Measurements from ENCODE around the gene CDADC1.

The CDADC1 gene

DNA sequence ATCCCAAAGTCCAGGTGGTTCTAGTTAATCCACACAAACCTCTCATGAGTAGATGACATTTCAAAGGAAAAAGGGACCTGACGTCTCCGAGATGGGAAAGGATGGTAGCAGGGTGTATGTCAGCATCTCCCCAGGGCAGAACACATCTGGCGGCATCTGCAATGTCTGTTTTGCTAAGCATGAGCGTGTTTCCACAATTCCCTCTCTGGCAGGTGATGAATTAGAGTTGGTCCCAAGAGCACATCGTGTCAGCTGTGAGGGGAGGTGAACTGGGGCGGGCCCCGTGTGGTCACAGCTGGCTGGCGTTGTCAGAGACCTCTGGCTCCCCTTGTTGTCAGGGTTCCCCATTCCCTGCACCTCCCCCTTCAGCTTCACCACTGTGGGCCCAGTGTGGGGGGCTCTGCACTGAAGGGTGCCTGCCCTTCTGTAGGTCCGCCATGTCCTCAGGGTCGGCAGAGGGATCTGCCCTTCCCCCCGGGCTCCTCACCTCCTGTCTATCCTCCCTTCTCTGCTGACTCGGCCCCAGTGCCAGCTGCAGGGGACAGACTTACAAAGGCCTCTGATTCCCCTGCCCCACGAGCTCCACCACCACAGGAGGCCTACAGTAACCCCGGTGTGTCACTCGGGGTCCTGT, 58.2 kb downstream of the CDADC1 start:
- no peaks in the 10 kb centered on the region for H3K36me3 ChIP-seq
- no peaks in the 10 kb centered on the region for H3K27me3 ChIP-seq (ENCODE audit: insufficient read depth, low read depth, severe bottlenecking)
- no peak overlapping the region for H3K4me3 ChIP-seq (ENCODE audit: low read depth, low read length)
- DNase-seq, result no peak
- H3K9me3 ChIP-seq (ENCODE audit: severe bottlenecking), result no peaks in the 10 kb centered on the region
- H3K27ac ChIP-seq, result no peak overlapping the region
- TF ChIP-seq, protein P1, sequence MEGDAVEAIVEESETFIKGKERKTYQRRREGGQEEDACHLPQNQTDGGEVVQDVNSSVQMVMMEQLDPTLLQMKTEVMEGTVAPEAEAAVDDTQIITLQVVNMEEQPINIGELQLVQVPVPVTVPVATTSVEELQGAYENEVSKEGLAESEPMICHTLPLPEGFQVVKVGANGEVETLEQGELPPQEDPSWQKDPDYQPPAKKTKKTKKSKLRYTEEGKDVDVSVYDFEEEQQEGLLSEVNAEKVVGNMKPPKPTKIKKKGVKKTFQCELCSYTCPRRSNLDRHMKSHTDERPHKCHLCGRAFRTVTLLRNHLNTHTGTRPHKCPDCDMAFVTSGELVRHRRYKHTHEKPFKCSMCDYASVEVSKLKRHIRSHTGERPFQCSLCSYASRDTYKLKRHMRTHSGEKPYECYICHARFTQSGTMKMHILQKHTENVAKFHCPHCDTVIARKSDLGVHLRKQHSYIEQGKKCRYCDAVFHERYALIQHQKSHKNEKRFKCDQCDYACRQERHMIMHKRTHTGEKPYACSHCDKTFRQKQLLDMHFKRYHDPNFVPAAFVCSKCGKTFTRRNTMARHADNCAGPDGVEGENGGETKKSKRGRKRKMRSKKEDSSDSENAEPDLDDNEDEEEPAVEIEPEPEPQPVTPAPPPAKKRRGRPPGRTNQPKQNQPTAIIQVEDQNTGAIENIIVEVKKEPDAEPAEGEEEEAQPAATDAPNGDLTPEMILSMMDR (IDR thresholded peaks at IDR 0.05; ENCODE audit: low read depth, low read length), result no peak

DNA sequence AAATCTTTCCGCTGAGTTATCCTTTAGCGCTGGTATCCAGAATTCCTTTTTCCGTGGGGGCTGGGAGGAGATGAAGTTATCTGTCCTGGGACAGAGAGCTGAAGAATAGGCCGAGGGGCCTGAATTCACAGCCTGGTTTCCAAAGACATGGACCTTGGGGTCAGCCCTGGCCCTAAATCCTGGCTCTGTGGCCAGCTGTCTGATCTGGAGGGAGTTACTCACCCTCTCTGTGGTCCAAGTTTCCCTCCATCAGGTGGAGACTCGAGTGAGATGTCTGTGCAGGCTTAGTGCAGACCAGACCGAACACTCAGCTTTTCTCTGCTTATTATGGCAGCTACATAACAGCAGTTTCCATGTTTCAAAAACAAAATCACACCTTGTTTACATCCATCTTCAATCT, 59.6 kb downstream of the CDADC1 start:
- Histone ChIP-seq H3K36me3 (no peaks in the 10 kb centered on the region), H3K4me3 (ENCODE audit: low read depth, low read length) (no peak overlapping the region), H3K9me3 (ENCODE audit: severe bottlenecking) (no peaks in the 10 kb centered on the region), H3K27ac (no peak overlapping the region), H3K27me3 (ENCODE audit: insufficient read depth, low read depth, severe bottlenecking) (no peaks in the 10 kb centered on the region)
- no peak for DNase-seq
- TF ChIP-seq, protein P1 (IDR thresholded peaks at IDR 0.05; ENCODE audit: low read depth, low read length), result no peak

DNA sequence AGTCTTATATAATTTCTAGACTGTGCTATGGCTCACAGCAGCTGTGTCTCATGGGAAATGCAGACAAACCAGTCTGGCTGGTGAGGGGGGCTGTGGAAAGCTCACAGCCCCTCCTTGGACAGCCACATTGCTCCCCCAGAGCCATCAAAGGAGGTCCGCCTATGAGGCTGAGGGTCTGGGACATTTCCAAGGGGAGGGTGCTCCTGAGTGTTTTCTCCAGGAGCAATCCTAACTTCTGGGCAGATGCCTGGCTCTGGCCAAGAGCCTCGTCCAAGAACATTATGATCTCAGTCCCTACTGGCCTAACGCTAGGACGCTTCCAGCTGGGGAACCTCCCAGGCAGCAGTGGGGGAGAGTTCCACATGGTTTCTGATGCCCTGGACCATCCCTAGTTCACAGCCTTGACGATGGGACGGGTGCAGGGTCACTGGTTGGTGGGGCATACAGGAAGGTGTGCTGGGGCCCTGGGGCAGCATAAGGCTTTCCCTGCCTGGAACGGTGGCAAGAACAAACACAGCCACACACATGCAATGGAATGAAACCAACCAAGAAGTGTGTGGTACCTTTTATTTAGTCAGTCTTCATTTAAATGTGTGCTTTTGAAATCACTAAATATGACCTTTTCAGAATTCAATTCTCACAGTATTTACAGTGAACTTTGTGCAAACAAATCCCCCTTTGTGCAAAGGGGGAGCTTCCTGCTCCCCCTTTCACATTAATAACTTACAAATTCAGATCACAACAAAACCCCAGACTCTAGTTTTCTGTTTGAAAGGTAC, 60.6 kb downstream of the CDADC1 start:
- no peaks in the 10 kb centered on the region for H3K36me3 ChIP-seq
- no peaks in the 10 kb centered on the region for H3K9me3 ChIP-seq (ENCODE audit: severe bottlenecking)
- no peak overlapping the region for H3K27ac ChIP-seq
- no peak overlapping the region for H3K4me3 ChIP-seq (ENCODE audit: low read depth, low read length)
- TF ChIP-seq, protein P1 (IDR thresholded peaks at IDR 0.05; ENCODE audit: low read depth, low read length), result no peak
- no peak for DNase-seq
- H3K27me3 ChIP-seq (ENCODE audit: insufficient read depth, low read depth, severe bottlenecking), result no peaks in the 10 kb centered on the region

DNA sequence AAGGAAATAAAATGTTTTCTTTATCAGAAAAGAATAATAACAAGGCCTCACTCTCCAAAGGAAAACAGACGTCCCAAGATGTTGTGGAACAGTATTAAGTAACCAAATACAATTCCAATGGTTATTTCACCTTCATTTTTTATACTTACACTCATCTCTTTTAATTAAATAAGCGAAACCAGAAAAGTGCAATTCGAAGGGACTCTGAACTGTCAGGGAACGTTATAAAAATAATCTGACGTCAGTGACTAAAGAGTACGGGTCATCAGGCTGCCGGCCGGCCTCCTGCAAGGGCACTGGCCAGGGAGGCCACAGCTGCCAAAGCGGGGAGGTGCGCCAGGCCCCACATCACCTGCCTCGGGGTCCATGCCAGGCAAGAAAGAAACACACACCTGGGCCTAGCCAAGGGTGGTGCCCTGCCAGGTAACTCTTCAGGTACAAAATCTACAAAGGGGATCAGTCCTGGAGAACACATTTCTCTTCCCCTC, 61.2 kb downstream of the CDADC1 start:
- H3K4me3 ChIP-seq (ENCODE audit: low read depth, low read length), result no peak overlapping the region
- no peak for DNase-seq
- TF ChIP-seq, protein P1 (IDR thresholded peaks at IDR 0.05; ENCODE audit: low read depth, low read length), result no peak
- H3K27ac ChIP-seq, result no peak overlapping the region
- H3K9me3 ChIP-seq (ENCODE audit: severe bottlenecking), result no peaks in the 10 kb centered on the region
- no peaks in the 10 kb centered on the region for H3K36me3 ChIP-seq
- no peaks in the 10 kb centered on the region for H3K27me3 ChIP-seq (ENCODE audit: insufficient read depth, low read depth, severe bottlenecking)

DNA sequence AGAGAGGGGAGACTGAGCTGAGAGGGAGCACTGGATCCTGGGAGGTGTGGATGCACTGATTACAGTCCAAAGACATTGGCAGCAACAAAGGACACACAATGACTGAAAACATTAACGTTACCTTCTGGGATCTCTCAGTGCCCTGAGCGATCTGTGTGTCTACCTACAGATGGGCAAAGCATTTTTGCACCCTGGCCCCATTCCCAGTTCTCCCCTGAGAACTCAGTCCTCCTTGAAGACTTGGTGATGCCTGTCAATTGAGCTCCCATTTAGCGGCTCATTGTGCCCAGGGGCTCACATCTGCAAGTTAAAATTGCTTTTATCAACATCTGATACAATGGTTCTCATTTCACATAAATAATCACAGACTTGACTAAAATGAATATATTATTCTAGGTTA, 62.5 kb downstream of the CDADC1 start:
- H3K4me3 ChIP-seq (ENCODE audit: low read depth, low read length), result no peak overlapping the region
- TF ChIP-seq, protein P1 (IDR thresholded peaks at IDR 0.05; ENCODE audit: low read depth, low read length), result no peak
- no peak for DNase-seq

More for the DNA sequence above, 62.5 kb downstream of the CDADC1 start:
- no peaks in the 10 kb centered on the region for H3K9me3 ChIP-seq (ENCODE audit: severe bottlenecking)
- H3K27ac ChIP-seq, result no peak overlapping the region
- H3K36me3 ChIP-seq, result no peaks in the 10 kb centered on the region
- H3K27me3 ChIP-seq (ENCODE audit: insufficient read depth, low read depth, severe bottlenecking), result no peaks in the 10 kb centered on the region

Measured in WERI-Rb-1 (cell line).